SIG-M5 (cell line): ENCODE measurements around the gene LYRM9.
"Not testable (repeated sequence)": the region's sequence is repeated elsewhere in the genome, so short reads cannot be mapped to it uniquely, and the experiment has no call there.

Experiments
- DNase-seq: peaks from one replicate; lab custom pipeline; 2025; lab: John Stamatoyannopoulos, UW

Gene LYRM9

DNA sequence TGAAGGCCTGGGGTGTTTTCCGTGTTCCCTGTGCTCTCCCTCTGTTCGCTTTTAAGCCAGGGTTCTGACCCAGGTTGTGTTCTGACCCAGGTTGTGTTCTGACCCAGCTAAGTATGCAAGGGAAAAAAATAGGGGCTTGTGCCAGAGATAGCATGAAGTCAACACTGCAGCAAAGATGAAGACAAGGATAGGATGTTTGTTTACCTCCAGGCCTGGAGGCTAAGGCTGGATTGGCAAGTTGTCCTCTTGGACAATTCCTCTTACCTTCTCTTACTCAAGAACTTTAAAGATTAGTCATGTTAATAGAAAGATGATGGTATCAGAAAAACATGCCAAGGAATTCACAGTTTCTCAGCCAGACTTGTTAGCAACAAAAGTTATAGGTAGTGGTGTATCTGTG, 19.4 kb downstream of the LYRM9 start:
- DNase-seq: no peak

DNA sequence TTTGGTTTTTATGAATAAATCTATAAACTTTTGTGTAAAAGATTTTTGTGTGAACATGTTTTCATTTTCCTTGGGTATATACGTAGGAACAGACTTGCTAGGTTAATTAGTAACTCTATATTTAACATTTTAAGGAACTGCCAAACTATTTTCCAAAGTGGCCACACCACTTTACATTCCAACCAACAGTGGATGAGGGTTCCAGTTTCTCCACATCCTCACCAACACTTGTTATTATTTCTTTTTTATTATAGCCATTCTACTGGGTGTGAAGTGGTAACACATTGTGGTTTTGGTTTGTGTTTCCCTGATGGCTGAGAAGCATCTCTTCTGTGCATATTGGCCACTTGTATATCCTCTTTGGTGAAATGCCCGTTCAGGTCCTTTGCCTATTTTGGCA, 20.0 kb downstream of the LYRM9 start:
- no peak for DNase-seq

DNA sequence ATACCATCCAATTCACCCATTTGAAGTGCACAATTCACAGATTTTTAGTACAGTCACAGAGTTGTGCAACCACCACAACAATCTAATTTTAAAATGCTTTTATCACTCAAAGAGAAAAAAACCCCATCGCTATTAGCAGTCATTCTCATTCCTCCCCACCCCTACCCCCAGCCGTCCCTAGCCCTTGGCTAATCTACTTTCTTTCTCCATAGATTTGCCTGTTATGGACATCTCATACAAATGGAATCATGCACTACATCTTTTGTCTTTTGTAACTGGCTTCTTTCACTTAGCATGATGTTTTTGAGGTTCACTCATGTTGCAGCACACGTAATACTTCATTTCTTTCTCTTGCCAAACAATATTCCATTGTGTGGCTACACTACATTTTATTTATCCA, 20.4 kb downstream of the LYRM9 start:
- no peak for DNase-seq

DNA sequence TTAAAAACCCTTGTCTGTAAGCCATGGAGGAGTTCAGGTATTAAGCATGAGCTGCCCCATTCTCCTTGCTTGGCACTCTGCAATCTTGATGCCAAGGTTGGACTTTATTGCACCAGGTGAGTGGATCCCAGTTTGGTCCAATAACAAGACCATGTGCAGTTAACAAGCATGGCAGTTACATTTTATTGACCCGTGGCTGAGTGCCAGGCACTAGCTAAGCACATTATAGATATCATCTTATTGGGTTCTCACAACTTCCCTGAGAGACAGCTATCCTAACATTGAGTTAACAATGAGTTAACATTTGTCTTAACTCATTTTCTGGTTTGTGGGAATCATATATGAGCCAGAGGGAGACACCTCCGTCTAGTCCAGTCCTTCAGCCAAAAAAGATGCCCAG, 21.8 kb downstream of the LYRM9 start:
- DNase-seq: no peak

DNA sequence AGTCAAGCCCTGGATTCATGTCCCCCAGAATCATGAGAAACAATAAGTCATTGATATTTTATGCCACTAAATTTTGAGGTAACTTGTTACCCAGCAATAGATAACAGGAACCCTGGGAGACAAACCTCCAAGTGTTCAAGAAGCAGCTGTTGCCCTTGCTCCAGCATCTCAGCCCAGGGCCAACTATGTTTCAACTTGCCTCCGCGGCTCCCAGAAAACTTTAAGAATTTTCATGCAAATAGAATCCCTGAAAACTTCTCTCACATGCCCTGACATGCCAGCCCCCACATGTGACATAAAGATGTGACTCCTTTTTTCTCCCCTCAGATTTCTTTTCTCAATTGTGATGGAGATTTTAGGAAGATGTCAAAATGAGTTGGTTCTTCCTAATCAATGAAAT, 22.8 kb downstream of the LYRM9 start:
- DNase-seq: no peak

DNA sequence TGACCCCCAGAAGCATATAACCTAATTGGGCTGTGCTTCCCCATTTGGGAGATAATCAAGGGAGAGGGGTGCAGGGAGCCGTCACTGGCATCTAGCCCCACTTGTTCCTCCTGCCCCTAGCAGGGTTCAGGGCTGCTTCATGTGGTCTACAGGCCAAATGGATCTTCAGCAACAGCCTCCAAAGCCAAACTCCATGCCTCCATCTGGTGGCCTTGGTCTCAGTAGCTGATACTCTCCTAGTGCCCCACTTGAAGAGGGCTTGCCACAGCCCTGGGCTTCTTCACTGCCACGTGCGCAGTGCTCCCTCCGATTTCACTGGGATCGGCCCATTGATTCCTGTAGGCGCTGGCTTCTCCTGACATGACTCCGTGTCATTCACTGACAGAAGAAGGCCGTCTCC, 24.6 kb downstream of the LYRM9 start:
- no peak for DNase-seq

DNA sequence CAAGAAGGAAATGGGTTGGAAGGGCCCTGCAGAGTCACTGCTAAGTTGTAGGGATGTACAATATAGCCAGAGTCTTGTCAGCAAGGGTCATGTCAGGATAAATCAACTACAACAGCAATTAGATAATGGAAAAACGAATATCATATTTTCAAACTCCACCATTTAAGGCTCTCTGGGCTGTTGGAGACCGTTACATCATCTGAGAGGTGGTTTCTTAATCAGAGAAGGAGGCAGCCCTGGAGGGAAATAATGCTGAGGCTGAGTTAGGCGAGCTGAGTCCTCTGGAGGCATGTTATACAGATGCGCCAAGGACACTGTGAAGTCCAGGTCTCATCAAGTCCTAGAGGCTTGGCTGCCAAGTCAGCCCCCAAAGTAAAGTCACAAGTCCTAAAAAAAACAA, 30.3 kb downstream of the LYRM9 start:
- no peak for DNase-seq

DNA sequence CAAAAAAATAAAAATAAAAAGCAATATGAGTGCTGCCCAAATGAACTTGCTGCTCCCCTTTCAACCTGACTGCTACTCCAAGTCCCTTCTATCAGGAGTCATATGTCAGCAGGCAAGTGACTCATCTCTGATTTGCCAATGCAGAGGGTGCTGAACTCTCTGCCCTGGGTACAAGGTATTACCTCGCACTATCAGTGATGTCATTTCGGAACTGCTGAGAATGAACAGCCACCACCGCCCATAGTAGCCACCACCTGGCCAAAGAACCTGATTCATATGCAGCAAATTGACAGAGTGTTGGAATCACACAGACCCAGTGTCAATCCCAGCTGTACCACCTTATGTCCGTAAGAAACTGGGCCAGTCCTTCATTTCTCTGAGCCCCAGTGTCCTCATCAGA, 31.2 kb downstream of the LYRM9 start:
- no peak for DNase-seq

DNA sequence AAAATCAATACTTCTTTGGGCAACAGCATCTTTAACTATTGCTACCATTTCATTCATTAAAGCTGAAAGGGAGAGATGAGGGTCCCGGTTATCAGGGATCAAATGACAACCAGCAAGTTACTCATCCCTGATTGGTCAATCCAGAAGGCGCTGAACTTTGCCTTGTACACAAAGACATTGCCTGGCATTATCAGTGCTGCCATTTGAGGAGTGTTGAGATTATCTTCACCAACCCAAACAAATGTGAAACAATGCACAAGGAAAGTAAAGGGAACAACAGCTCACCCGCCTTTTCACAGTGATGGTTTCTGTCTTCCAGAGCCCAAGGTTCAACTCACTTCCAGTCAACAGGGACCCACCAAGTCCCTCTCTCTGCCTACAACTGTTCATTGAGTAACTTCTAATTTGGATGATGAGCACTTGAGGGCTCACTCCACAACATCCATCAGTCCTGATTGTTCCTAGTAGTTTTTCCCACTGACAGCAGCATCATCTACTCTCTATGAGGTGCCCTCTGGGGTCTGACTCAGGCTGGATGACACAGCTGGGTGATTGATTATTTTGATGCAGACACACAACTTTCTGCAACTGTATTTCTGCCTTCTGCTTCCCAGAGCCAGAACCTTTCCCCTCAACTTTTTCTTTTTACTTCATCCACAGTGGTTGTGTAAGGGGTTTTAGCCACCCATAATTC, 32.0 kb downstream of the LYRM9 start:
- no peak for DNase-seq

DNA sequence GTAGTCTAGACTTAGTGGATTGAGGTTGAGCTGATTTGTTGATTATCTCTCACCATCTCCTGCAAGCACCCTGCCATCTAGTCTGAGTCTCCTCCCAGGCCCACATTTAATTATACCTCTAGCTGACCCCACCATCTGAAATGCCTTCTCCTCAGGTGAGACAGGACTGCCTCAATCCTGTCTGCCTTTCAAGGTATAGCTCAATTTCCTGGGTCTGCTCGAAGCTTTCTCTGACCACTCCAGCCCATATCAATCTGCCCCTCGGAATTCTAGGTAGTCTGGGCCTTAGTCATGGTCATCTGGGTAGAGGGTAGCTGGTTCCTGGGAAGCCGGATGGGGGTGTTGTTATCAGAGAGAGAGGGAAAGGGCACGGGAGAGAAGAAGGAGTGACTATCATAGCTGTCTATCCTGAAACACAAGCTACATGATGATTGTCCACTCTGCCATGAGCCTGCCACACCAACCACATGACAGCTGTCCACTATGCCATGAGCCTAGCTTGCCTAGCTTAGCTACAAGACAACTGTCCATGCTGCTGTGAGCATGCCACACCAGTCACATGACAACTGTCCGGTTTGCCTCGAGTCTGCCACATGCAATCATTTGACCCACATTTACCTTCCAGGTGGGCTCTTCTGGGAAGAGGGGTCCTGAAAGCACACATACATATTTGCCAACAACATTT, 34.4 kb downstream of the LYRM9 start:
- no peak for DNase-seq

DNA sequence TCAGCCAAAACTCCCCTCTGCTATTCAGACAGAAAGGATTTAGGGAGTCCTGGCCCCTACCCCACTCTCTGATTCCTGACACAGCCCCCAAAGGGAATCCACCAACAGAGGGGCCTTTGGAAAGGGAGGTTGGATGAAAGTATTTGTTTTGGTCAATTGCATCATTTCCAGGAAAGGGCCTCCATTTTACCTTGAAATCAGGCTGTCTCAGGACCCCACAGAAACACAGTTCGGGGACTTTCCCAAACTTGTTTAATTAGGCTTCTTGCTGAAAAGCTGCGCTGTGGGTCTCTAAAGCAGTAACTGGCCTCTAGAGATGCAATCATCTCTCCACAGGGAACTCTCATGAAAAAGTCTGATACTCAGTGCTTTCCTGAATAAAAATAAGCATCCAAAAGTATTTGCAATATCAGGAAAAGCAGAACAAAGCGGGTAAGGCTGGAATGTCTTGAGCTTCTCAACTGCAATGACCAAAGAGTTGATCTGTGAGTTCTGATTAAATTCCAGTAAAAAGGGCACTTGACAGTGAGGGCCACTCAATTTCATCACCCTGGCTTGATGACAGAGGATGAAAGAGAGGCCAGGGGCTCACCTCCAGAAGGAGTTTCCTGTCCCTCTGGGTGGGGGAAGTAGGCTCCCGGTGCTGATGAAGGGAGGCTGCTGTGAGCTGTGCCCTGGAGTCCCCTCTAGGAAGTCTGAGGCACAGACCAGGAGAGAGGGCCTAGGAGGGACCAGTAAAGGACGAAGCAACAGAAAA, 36.3 kb downstream of the LYRM9 start:
- no peak for DNase-seq

DNA sequence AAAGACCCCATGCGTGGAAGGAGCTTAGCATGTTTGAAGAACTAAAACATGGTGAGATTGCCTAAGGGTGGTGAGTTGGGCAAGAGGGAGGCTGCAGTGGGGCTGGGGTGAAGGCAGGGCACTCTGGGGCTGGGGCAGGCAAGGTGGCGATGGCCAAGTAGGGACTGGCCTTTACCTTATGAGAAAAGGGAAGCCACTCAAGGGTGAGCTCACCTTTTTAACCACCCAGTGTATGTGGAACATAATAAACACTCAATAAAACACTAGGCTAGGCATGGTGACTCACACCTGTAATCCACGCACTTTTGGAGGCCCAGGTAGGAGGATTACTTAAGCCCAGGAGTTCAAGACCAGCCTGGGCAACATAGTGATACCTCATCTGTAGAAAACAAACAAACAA, 37.7 kb downstream of the LYRM9 start:
- DNase-seq: no peak

DNA sequence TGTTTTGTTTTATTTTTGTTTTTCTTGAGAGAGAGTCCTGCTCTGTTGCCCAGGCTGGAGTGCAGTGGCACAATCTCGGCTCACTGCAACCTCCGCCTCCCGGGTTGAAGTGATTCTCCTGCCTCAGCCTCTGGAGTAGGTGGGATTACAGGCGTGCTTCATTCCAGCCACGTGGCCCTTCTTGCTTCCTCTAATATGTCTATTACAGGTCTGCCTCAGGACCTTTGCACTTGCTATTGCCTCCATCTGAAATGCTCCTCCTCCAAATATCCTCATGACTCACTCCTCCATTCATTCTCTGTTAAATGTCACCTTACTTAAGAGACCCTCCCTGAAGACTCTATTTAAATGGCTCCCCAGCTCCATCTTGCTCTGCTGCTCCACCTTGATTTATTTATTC, 39.0 kb downstream of the LYRM9 start:
- no peak for DNase-seq

DNA sequence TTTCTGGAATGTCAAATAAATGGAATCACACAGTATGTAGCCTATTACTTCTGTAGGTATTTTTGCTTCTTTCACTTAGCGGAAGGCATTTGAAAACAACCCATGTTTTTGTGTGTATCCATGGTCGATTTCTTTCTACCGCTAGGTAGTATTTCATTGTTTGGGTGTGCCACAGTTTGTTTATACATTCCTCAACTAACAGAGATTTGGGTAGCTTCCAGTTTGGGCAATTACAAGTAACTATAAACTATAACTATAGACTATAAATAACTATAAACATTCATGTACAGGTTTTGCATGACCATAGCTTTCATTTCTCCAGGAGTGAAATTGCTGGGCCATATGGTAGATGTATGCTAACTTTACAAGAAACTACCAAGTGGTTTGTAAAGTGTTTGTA, 40.1 kb downstream of the LYRM9 start:
- DNase-seq: no peak

DNA sequence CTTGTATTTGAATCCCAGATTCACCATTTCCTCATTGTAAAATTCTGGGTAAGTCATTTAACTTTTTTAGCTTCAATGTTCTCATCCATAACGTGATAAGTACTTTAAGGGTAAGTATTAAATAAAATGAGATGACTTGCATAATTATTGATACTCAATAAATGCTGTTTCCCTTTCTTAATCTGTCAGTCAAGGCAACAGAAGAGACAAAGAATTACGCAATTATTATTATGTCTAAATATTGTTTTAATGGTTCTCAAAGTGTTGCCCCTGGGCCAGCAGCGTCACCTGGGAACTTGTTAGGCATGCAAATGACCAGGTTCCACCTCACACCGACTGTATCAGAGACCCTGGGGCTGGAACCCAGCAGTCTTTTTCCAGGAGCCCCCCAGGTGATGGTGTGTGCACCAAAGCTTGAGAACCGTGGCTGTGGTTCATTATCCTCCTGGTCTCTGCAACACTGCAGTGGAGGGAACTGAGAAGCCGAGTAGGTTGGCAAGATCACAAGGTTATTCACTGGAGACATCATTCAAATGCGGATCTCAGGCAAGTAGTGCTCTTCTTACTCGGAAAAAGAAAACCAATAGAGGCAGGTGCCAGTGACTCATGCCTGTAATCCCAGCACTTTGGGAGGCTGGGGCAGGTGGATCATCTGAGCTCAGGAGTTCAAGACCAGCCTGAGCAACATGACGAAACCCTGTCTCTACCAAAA, 43.5 kb downstream of the LYRM9 start:
- no peak for DNase-seq

DNA sequence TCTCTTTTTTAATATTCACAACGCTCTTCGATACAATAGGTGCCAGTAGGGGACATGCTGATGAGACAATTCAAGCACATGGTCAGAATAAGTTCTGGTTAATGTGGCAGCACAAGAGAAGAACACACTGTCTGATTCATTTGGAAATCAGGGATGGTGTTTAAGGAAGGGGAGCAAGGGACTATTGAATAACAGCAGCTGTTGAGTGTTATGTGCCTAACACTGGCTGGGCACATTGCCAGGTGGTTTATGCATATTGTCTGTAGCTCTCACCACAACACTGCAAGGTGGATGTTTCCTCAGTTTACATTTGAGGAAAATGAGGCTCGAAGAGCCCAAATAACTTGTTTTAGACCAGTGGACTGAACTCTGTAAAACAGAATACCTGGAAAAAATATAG, 44.2 kb downstream of the LYRM9 start:
- no peak for DNase-seq

DNA sequence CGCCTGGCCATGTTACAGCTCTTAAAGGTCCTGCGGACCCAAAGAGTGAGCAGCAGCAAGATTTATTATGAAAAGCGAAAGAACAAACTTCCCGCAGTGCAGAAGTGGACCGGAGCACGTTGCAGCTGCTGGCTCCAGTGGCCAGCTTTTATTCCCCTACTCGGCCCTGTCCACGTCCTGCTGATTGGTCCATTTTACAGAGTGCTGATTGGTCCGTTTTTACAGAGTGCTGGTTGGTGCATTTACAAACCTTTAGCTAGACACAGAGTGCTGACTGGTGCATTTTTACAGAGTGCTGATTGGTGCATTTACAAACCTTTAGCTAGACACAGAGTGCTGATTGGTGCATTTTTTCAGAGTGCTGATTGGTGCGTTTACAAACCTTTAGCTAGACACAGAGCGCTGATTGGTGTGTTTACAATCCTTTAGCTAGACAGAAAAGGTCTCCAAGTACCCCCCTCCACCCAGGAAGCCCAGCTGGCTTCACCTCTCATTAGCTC, 46.3 kb downstream of the LYRM9 start:
- not testable (repeated sequence) for DNase-seq

DNA sequence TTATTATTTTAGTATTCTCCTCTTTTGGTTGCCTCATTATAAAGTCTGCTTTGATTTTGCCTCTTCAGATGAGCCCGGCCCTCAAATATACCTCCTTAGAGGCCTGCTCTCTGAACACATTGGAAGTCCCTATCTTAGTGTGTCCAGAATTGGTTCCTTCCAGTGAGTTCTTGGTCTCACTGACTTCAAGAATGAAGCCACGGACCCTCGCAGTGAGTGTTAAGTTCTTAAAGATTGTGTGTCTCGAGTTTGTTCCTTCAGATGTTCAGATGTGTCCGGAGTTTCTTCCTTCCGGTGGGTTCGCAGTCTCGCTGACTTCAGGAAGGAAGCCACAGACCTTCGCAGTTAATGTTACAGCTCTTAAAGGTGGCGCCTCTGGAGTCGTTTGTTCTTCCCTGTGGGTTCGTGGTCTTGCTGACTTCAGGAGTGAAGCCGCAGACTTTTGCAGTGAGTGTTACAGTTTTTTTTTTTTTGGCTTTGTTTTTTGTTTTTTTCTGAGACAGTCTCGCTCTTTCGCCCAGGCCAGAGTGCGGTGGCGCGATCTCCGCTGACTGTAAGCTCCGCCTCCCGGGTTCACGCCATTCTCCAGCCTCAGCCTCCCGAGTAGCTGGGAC, 47.0 kb downstream of the LYRM9 start:
- no peak for DNase-seq

DNA sequence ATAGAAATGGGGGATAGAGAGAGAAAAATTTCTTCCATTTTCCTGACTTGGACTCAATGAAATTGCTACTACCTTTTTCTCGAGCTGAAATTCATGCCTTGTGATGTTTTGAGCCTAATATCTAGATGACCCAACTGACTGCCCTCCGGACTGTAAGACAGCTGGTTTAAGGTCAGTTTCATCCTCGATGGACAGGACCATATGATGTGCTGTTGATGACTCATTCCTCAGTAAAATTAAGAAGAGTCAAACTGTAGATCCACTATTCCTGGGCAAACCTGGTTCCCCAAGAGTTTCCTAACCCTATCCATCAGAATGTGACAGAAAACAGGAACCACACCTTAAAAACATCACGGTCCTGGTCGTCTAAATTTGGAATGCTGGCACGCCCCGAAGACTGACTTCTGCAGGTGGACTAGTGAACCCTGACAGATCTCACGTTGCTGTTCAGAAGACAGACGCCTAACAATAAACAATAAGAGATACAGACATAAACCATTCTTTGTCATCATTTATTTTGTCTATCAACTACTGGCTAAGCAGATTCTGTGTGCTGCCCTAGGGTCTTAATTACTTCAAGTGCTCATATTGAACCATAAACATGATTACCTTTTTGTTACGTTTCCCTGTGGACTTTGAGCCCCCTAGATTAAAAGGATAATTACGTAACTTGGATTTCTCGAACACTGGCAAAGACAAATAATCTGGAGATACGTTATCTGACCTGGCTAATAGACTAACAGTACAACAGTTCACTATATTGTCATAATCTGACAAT, 47.7 kb downstream of the LYRM9 start:
- no peak for DNase-seq

DNA sequence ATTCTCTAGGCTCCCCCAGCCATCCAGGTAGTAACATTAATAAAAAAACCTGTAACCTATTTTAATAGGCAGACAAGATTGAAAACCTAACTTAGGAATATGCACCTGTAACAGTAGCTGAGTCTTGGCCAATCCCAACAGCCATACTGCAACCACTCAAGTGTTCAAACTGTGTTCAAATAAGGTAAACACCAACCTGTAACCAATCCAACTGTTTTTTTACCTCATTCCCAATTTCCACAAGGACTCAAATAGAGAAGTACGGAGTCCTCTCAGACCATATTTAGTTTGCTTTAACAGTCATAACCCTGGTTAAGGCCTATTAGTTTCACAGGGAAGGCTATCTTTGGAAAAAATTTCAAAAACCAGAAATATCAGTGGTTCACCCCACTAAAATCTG, 52.5 kb downstream of the LYRM9 start:
- DNase-seq: no peak

DNA sequence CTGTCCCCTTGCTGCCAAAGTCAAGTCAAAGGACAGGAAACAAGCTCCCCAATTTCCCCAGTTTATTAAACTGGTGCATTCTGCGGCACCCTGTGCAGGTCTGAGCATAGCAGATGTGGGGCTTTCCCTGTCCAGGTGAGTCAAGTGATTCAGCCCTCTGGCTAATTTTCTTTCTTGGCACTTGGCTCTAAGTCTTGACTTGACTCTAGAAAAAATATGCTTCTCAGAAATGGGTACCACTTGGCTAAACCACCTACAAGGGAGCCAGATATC, 52.8 kb downstream of the LYRM9 start:
- not testable (repeated sequence) for DNase-seq
